Suppressor macrophage (primary cell): ENCODE results near the gene MYMX.

ENCODE experiments used
- DNase-seq, 4 experiments: peaks; one replicate each; pipeline ENCODE4 v3.0.0-alpha.2; 2020 to 2022

MYMX gene

DNA sequence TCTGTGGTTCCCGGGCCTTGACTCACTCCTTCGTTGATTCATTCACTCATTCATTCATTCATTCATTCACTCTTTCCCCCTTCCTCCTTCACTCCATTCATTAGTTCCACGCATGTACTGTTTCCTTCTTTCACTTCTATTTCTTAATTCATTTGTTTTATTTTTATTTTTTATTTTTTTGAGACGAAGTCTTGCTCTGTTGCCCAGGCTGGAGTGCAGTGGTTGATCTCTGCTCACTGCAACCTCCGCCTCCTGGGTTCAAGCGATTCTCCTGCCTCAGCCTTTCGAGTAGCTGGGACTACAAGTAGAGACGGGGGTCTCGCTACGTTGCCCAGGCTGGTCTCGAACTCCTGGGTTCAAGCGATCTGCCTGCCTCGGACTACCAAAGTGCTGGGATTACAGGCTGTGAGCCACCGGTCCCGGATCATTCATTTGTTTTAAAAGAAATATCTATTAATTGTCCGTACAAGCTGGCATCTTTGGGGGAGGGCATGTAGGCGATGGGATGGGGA is 49.1 kb downstream of the MYMX start:
- no peak for DNase-seq

GRCh38 chr6:44266347-44266746 is 49.6 kb downstream of the MYMX start:
- DNase-seq = no peak

DNA sequence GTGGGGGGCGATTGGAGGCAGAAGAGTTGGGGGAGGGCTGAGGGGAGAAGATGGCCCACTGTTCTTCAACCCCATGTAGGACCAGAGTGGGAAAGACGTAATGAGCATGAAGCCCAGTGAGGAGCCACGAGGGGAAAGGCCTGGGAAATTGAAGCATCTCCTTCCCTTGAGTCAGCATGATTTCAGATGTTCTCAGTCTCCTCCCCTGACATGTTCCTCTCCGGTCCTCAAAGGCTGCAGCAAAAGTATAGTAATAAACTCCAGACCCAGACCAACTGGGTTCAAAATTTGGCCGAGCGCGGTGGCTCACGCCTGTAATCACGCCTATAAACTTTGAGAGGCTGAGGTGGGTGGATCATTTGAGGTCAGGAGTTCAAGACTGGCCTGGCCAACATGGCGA is 50.5 kb downstream of the MYMX start:
- DNase-seq = no peak
